CD4-positive, alpha-beta T cell treated with Interleukin-15 for 4 hours (primary cell): ENCODE results near the gene GTF2A1L.
"Not testable (repeated sequence)": the region's sequence is repeated elsewhere in the genome, so short reads cannot be mapped to it uniquely, and the experiment has no call there.

Experiments used
- DNase-seq: peaks from one replicate; pipeline ENCODE4 v3.0.0-alpha.2; 2020; ENCODE audit warnings: low spot score

GTF2A1L gene, protein sequence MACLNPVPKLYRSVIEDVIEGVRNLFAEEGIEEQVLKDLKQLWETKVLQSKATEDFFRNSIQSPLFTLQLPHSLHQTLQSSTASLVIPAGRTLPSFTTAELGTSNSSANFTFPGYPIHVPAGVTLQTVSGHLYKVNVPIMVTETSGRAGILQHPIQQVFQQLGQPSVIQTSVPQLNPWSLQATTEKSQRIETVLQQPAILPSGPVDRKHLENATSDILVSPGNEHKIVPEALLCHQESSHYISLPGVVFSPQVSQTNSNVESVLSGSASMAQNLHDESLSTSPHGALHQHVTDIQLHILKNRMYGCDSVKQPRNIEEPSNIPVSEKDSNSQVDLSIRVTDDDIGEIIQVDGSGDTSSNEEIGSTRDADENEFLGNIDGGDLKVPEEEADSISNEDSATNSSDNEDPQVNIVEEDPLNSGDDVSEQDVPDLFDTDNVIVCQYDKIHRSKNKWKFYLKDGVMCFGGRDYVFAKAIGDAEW

DNA sequence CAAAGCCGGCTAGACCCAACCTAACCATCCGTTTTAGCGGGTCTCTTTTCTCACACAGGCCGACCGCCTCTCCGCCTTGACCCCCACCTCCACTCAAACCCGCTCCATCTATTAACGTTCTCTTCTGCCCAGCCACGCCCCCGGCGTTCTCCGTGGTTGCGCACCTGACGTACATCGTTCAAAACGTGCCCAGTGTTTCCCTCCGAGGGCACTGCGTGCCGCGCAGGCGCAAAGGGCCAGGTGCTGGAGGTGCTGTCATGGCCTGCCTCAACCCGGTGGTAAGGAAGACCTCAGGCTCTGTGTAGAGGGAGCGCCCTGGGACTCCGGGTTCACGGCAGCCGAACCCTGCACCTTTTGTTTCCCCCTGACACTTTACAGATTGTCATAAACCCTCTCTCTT, at the start of gene GTF2A1L:
GTF2A1L (plus strand) TSS at position 239 of the 400 bp plus-strand sequence; CDS start at position 258, 19 bp downstream.
- DNase-seq, result no peak

DNA sequence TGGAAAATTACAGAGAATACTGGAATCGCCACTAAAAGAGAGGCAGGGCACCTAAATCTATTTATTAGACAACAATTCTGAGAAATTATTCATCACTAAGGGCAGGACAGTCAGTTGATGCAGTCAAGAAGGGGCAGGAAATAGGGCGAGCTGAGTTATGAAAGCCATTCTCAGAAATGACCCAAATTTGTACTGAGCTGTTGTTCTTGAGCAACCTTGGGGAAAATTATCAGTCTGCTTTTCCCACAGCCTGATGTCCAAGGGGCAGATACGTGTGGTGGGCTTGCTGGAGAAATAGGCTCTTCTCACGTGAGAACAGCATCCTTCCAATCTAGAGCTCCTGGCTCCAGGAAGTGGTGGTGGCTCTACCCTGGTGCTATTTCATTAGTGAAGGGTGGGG, 49.1 kb upstream of the GTF2A1L start:
- DNase-seq, result no peak

DNA sequence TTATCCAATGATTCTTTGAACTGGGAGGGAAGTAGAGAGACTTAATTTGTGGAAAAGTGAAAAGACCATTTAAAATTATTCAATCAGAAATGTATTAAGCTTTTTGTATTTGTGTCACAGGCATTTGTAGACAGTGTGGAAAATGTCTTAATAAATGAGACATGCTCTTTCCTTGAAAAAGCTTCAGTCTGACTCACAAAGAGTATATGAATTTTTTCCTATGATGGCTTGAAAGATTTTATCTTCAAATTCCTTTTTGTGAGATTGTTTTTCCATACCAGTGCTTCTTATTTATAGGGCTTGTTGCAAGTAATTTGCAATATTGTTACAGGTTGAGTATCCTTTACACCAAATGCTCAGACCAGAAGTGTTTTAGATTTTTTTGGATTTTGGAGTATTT, 48.2 kb upstream of the GTF2A1L start:
- DNase-seq, result no peak

GRCh38 chr2:48572816-48573215, 44.8 kb upstream of the GTF2A1L start:
- no peak for DNase-seq

- no peak for DNase-seq
These were observed 43.0 kb upstream of the GTF2A1L start for GRCh38 chr2:48574353-48575287.

DNA sequence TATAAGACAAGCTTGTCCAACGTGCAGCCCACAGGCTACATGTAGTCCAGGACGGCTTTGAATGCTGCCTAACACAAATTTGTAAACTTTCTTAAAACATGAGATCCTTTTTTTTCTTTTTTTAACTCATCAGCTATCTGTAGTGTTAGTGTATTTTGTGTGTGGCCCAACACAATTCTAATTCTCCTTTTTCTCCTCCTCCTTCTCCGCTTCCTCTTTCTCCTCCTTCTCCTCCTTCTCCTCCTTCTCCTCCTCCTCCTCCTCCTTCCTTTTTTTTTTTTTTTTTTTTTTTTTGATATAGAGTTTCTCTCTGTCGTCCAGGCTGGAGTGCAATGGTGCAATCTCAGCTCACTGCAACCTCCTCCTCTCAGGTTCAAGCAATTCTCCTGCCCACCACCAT, 39.3 kb upstream of the GTF2A1L start:
- no peak for DNase-seq

GRCh38 chr2:48583961-48584360, 33.7 kb upstream of the GTF2A1L start:
- no peak for DNase-seq

DNA sequence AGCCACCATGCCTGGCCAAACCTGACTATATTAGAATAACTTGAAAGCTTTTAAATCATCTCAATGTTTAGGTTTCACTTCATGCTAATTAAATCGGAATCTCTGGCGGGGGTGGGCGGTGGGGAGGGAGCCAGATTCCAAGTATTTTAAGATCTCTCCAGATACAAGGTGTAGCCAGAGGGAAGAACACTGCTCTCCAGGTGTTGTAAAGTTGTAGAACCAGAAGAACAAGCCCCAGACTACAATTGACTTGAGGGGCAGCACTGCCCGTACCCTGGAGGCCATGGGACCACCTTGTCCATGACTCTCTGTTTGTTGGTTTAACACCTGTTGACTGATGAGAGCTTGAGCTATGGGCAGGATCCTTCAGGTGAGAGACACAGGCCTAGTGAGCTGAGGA, 33.1 kb upstream of the GTF2A1L start:
- DNase-seq, result no peak

DNA sequence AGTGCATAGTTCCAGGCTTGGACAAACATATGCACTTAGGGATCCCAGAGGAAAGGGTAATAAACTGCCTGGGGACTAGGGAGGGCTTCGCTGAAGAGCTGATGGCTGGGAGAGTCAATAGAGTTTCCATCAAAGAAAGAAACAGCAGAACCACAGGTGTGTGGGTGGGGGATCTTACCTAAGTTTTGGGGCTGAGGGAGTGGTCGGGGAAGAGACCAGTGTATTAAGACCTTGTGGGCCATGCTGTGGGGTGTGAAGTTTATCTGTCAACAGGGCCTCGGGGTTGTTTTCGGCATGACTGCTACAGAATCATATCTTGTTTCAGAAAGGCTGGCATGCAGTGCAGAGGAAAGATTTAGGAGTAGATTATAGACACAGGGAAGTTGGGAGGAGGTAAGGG, 31.2 kb upstream of the GTF2A1L start:
- DNase-seq, result no peak

DNA sequence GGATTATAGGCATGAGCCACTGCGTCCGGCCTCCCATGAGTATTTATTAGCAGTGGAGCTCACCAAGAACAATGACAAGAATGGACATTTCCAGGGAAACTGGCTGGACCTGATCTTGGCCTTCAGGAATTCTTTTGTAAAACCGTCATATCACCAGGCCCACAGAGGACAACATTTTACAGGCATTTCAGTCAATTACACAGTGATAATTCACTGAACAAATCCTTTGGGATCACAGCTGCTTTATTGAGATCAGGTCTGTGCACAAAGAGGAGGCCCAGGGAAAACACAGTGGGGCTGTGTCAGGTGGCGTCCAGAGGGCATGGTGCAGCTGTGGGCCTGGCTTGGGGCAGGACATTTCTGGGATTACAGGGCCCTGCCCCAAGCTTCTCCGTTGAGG, 30.1 kb upstream of the GTF2A1L start:
- no peak for DNase-seq

GRCh38 chr2:48587961-48588360, 29.7 kb upstream of the GTF2A1L start:
- no peak for DNase-seq

GRCh38 chr2:48588745-48589144, 28.9 kb upstream of the GTF2A1L start:
- no peak for DNase-seq

DNA sequence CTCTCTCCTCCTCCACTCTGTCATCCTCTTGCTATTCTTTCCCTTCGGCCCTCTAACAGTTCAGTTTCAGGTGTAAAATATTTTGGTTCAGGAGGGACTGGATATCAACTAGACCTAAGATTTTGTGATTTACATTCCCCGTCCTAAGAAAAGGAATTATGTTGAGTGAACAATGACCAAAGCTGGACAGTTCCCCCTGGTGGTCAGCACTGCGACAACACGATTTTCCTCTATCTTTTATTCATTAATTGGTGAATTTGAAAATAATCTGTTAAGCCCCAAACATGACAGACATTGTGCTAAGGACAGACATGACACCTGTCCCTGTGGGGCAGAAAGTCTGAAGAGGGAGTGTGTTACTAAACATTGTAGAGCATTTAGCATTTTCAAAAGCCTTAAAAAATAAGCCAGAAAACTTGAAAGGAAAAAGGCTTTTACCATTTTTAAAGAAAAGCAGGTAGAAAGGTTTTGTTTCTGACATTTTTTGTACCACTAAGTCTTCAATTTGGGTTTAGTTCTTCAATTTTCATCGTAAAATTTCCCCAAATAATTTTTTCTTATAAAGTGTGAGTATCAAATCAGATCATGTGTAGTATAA, 28.4 kb upstream of the GTF2A1L start:
- no peak for DNase-seq

DNA sequence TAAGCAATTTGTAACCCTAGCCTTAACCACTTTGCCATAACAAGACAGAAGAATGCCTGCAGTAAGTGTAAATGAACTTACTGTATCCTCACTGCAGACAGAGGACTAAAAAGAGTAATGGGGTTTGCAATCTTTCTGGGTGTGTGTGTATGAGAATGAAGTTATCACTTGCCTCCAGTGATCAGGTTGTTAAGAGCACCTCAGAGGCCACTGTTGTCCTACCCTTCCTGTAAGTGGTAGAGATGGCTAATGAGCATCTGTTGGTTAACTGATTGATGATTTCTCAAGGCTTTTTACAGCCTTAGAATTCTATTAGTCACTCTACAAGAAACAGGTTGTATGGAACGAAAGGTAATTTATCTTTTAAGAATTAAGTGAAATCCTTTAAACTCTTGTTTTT, 27.6 kb upstream of the GTF2A1L start:
- DNase-seq, result no peak

GRCh38 chr2:48592067-48592466, 25.6 kb upstream of the GTF2A1L start:
- DNase-seq, result no peak

- DNase-seq, result not testable (repeated sequence)
These were observed 20.9 kb upstream of the GTF2A1L start for GRCh38 chr2:48596751-48597150.

DNA sequence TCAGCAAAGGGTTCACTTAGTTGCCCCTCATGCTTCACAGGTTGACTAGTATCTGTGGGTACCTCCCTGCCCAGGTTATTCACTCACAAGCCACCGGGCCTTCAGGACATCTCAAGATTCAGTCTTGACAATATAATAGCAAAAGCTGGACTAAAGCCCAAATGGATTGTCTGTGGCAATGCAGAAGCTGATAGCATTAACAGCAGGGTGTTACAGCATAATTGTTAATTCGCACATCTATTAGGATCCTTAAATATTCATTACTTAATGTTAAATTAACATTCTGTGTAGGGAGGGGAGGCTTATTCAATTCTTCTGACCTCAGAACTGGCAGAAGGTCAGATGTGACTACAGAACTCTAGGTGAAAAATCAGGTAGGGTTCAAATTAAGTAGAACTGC, 20.2 kb upstream of the GTF2A1L start:
- DNase-seq, result no peak

DNA sequence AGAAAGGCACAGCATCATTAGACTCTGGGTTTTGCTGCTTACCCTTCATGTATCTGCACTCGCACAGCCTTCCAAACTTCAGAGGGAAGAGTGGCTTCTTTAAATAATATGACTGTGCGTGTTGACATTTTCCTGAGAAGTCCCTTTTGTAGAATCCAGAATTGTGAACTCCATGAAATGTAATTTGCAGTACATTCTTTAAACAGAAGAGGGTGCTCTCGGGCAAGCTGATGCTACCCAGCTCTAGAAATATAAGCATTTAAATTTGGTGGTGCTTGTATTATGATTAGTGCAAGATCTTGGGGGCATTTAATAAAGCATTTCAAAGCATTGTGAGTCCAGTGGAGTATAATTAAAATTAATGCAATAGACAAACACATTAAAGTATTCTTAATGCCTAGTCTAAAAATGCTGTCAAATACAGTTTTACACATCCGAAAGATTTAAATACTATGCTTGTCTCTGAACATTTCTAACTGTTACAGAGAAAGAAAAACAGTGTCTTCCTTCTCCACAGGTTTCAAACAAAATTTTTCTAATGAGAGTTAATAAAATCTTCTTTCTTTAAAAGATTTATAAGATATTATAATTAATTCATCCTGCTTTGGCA, 17.3 kb upstream of the GTF2A1L start:
- peak; percentile 24 for DNase-seq

GRCh38 chr2:48600917-48601316, 16.7 kb upstream of the GTF2A1L start:
- DNase-seq, result no peak

DNA sequence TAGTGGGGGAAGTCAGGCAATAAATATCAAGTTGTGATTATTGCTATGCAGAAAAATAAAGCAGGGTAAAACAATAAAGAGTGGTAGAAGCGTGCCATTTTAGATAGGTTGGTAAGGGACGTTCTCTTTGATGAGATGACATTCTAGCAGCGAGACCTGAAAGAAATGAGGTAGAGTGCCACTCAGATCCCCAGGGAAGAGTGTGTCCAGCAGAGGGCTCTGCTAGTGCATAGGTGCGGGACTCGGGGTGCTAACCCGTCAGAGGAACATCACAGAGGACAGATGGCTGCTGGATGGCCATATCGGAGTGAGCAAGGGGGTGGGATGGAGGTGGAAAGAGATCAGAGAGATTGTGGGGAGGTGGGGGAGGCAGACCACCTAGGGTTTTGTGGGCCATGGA, 16.3 kb upstream of the GTF2A1L start:
- no peak for DNase-seq

GRCh38 chr2:48605482-48606175, 12.0 kb upstream of the GTF2A1L start:
- no peak for DNase-seq
